Tibial nerve (tissue), 4 donors: ENCODE measurements around the gene RASGRP2. TPM values are rescaled to one million over a fixed set of nuclear protein-coding genes. Genes with fewer than 3 reads are reported as not detected.

ENCODE experiments used
- DNase-seq, 2 donors: peaks; one replicate each; pipeline ENCODE4 v3.0.0-alpha.2; 2019; ENCODE audit warnings: low spot score in 2 of 2
- H3K27ac ChIP-seq, 4 donors: fragments of 200-600 bp; sonication (generic) in 3 of 4; one replicate each; pipeline ENCODE4 v1.5.1; 2017 to 2019; ENCODE audit warnings: mild to moderate bottlenecking in 1 of 4
- H3K27me3 ChIP-seq, 2 donors: fragments of 200-600 bp; sonication (generic) in 1 of 2; one replicate each; pipeline versions ENCODE4 v1.5.1 to v1.6.0; 2017 to 2019
- H3K36me3 ChIP-seq, 3 donors: fragments of 200-600 bp; sonication (generic); one replicate each; pipeline ENCODE4 v1.5.1; 2018 to 2019
- H3K4me1 ChIP-seq, 4 donors: fragments of 200-600 bp; sonication (generic) in 3 of 4; one replicate each; pipeline ENCODE4 v1.5.1; 2017 to 2019
- H3K4me3 ChIP-seq, 4 donors: fragments of 200-600 bp; sonication (generic) in 3 of 4; one replicate each; pipeline ENCODE4 v1.5.1; 2017 to 2019; ENCODE audit warnings: mild to moderate bottlenecking in 1 of 4, moderate library complexity in 1 of 4
- H3K9me3 ChIP-seq, 4 donors: fragments of 200-600 bp; sonication (generic) in 3 of 4; one replicate each; pipeline ENCODE4 v1.5.1; 2017 to 2019
- EP300 ChIP-seq, 2 donors: sonication (generic); formaldehyde crosslinking; IDR thresholded peaks; one replicate each; pipeline ENCODE4 v1.6.1; 2017; ENCODE audit warnings: antibody characterized with exemption in 2 of 2, mild to moderate bottlenecking in 1 of 2
- POLR2A ChIP-seq, 2 donors: fragments of 450-650 bp; IDR thresholded peaks; one replicate each; pipeline ENCODE4 v1.6.1; 2017; ENCODE audit warnings: antibody characterized with exemption in 2 of 2, mild to moderate bottlenecking in 2 of 2, moderate library complexity in 2 of 2
- WGBS, 2 donors: methylation state at CpG; one replicate each; pipeline ENCODE4 v1.1.5; 2018; 5-methylcytosine and 5-hydroxymethylcytosine counted together
- total RNA-seq, 4 donors: library from RNA; depleted of rRNA; stranded (reverse); fragments of >200 nt; gene quantifications; one replicate each; pipeline ENCODE4 v1.1.0, GENCODE V29; 2016
- TF ChIP-seq, protein P1 (sequence below), 5 experiments: fragments of 200-600 bp in 3 of 5; fragments of 450-650 bp in 2 of 5; sonication (generic) in 3 of 5; IDR thresholded peaks; one replicate each; pipeline ENCODE4 v1.5.1; 2016 to 2019; ENCODE audit warnings: antibody characterized with exemption in 5 of 5, mild to moderate bottlenecking in 3 of 5, moderate library complexity in 2 of 5

Gene RASGRP2
- total RNA-seq, 4 donors from 2014 or later = 35.4 to 87.0 (median 59.0) TPM

DNA sequence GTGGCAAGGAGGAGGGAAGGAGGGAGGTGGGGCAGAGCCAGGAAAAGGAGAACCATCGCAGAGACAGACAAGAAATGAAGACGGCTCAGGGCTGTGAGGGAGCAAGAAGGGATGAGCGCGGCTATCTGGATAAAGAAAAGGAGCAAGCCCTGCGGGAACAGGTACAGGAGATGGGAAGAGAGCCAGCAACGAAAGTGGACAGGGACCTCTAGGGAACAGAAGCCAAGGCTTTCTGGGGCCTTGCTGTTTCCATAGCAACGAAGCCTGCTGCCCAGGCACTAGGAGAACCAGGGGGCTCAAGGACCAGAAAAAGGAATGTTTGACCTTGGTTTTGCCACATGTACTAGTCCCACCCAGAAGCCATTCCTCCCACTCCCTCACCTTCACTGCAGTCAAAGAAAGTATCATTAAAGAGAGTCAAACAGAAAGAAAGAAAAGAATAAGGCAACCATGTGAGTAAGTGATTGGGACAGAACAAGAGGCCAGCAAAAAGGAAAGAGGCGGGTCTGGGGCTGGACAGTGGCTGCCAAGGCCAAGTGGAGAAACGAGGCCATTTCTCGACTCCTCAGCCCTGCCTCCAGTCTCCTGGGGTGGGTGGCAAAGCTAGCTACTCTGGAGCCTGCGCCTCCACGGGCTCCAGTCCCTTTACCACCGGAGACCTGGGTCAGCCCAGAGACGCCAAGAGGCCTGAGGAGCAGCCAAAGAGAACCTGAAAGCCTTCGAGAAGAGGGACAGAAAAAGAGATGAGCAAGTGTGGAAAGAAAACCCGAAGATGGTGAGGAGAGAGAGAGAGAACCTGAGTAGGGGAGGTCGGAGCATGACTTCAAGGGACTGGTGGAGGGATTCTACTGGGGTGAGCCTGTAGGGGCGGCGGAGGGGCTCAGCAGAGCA is 56.1 kb downstream of the RASGRP2 start:
- peaks cover 0 to 7% of the 10 kb centered on the region in 2 donors for H3K27me3 ChIP-seq
- TF ChIP-seq EP300 (IDR thresholded peaks at IDR 0.05) (no peak), POLR2A (IDR thresholded peaks at IDR 0.05) (no peak)
- TF ChIP-seq, protein P1, sequence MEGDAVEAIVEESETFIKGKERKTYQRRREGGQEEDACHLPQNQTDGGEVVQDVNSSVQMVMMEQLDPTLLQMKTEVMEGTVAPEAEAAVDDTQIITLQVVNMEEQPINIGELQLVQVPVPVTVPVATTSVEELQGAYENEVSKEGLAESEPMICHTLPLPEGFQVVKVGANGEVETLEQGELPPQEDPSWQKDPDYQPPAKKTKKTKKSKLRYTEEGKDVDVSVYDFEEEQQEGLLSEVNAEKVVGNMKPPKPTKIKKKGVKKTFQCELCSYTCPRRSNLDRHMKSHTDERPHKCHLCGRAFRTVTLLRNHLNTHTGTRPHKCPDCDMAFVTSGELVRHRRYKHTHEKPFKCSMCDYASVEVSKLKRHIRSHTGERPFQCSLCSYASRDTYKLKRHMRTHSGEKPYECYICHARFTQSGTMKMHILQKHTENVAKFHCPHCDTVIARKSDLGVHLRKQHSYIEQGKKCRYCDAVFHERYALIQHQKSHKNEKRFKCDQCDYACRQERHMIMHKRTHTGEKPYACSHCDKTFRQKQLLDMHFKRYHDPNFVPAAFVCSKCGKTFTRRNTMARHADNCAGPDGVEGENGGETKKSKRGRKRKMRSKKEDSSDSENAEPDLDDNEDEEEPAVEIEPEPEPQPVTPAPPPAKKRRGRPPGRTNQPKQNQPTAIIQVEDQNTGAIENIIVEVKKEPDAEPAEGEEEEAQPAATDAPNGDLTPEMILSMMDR (IDR thresholded peaks at IDR 0.05) = no peak
- no peaks in the 10 kb centered on the region for H3K9me3 ChIP-seq
- DNase-seq = no peak
- WGBS, 2 donors = 44 to 50% methylated on average over 19 of the region's 19 CpGs
- H3K36me3 ChIP-seq = no peaks in the 10 kb centered on the region
- peaks cover 0 to 29% (median 10%) of the 10 kb centered on the region in 4 donors for H3K4me1 ChIP-seq
- peak overlapping the region in 2 of 4 donors; percentile 75 to 77 for H3K27ac ChIP-seq
- H3K4me3 ChIP-seq = peak overlapping the region in 3 of 4 donors; percentile 33 to 43 (median 43)

DNA sequence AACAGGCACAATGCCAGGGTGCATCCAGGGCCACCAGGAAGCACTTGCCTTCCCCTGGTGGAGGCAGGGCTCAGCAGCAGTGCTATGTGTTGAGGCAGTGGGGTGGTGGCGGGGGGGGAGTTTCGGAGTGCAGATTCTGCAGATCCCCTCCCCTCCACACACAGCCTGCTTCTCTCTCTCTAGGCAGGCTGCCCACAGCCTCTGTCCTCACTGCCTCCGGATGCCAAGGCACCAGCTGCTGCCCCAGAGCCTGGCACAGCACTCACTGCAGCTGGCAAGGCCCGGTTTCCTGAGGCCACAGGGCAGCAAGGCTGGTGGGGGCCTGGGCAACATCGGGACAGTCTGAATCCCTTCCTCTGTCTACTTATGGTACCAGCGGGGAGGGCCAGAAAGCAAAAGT is 56.7 kb downstream of the RASGRP2 start:
- TF ChIP-seq EP300 (IDR thresholded peaks at IDR 0.05) (peak in 1 of 2 donors; percentile 25), POLR2A (IDR thresholded peaks at IDR 0.05) (no peak)
- TF ChIP-seq, protein P1 (IDR thresholded peaks at IDR 0.05) = no peak
- H3K27ac ChIP-seq = peak overlapping the region in 2 of 4 donors; percentile 75 to 77
- DNase-seq = peak; percentile 23 to 31

GRCh38 chr11:64686466-64687170 is 57.3 kb downstream of the RASGRP2 start:
- Histone ChIP-seq H3K36me3 (no peaks in the 10 kb centered on the region), H3K9me3 (no peaks in the 10 kb centered on the region), H3K4me1 (peaks cover 0 to 29% (median 10%) of the 10 kb centered on the region in 4 donors), H3K4me3 (no peak overlapping the region), H3K27ac (no peak overlapping the region), H3K27me3 (no peaks in the 10 kb centered on the region)
- no peak for DNase-seq
- 84 to 88% methylated on average over 9 of the region's 9 CpGs for WGBS, 2 donors
- TF ChIP-seq, protein P1 (IDR thresholded peaks at IDR 0.05) = no peak
- TF ChIP-seq EP300 (IDR thresholded peaks at IDR 0.05) (no peak), POLR2A (IDR thresholded peaks at IDR 0.05) (no peak)

More for the DNA sequence above, 56.7 kb downstream of the RASGRP2 start:
- Histone ChIP-seq H3K36me3 (no peaks in the 10 kb centered on the region), H3K9me3 (no peaks in the 10 kb centered on the region), H3K4me3 (no peak overlapping the region), H3K27me3 (no peaks in the 10 kb centered on the region), H3K4me1 (peaks cover 0 to 29% (median 10%) of the 10 kb centered on the region in 4 donors)
- WGBS, 2 donors = 38 to 54% methylated on average over 6 of the region's 6 CpGs

GRCh38 chr11:64685536-64685935 is 58.4 kb downstream of the RASGRP2 start:
- TF ChIP-seq POLR2A (IDR thresholded peaks at IDR 0.05) (no peak), EP300 (IDR thresholded peaks at IDR 0.05) (no peak)
- TF ChIP-seq, protein P1 (IDR thresholded peaks at IDR 0.05) = no peak
- H3K4me3 ChIP-seq = no peak overlapping the region
- WGBS, 2 donors = 91 to 92% methylated on average over 15 to 18 of the region's 18 CpGs

More at GRCh38 chr11:64685536-64685935, 58.4 kb downstream of the RASGRP2 start:
- Histone ChIP-seq H3K27me3 (no peaks in the 10 kb centered on the region), H3K36me3 (no peaks in the 10 kb centered on the region), H3K4me1 (peaks cover 0 to 29% (median 10%) of the 10 kb centered on the region in 4 donors), H3K9me3 (no peaks in the 10 kb centered on the region), H3K27ac (no peak overlapping the region)
- DNase-seq = no peak
